Activated T-cell treated with anti-CD3 and anti-CD28 coated beads for 24 hours (primary cell): ENCODE measurements around the gene PPM1M.
A peak's percentile ranks its signal among the peaks of the same experiment; 100 is the strongest.
"Not testable (repeated sequence)": the region's sequence is repeated elsewhere in the genome, so short reads cannot be mapped to it uniquely, and the experiment has no call there.

Experiments
- DNase-seq: peaks from one replicate; pipeline ENCODE4 v3.0.0-alpha.2; 2020; ENCODE audit warnings: low read depth

Gene PPM1M

DNA sequence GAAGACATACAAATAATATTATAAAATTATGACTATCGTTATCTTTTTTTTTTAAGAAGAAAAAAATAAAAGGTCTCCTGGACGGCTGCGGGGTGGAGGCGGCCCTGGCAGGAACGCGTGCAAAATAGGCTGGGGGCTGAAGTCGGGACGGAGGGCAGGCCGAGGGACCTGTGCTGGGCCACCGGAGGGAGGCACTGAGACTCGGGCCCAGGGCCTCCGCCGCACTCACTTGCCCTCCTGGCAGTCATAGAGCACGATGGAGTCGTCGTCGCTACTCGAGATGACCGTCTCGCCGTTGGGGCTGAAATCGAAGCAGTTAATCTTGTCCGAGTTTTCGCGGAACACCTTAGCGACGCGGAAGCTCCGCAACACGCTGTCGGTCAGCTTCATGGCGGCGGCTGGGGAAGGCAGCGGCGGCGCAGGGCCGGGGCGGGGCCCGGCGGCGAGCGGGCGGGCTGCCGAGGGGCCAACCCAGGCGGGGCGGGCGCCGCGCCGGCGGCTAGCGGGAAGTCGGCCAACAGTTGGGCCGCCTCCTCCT lies 32.5 kb downstream of the PPM1M start:
- no peak for DNase-seq

GRCh38 chr3:52278510-52279069 lies 33.0 kb downstream of the PPM1M start, which contains the start of gene WDR82:
TSS of gene WDR82 (minus strand) at chr3:52278649. CDS start at chr3:52278361, 288 bp downstream.
- peak; percentile 97 for DNase-seq

GRCh38 chr3:52279596-52279995 lies 34.0 kb downstream of the PPM1M start:
- no peak for DNase-seq

- no peak for DNase-seq
Measured at GRCh38 chr3:52280050-52280461, 34.5 kb downstream of the PPM1M start.

- no peak for DNase-seq
Measured at GRCh38 chr3:52281981-52282801, 36.6 kb downstream of the PPM1M start.

- no peak for DNase-seq
Measured at GRCh38 chr3:52283306-52283705, 37.7 kb downstream of the PPM1M start.

DNA sequence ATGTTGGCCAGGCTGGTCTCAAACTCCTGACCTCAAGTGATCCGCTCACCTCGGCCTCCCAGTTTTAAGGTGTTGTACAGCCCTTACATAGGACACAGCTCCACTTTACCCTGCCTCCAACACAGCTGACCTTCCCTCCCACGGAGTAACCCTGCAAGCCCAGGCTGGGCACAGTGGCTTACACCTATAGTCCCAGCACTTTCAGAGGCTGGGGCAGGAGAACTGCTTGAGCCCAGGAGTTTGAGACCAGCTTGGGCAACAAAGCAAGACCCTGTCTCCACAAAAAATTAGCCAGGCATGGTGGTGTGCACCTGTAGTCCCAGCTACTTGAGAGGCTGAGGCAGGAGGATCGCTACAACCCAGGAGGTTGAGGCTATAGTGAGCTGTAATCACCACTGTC lies 38.5 kb downstream of the PPM1M start:
- DNase-seq, result not testable (repeated sequence)

GRCh38 chr3:52286777-52287110 lies 41.2 kb downstream of the PPM1M start:
- DNase-seq, result no peak

- no peak for DNase-seq
Measured at GRCh38 chr3:52288674-52289073, 43.1 kb downstream of the PPM1M start.

- no peak for DNase-seq
Measured at GRCh38 chr3:52289338-52289746, 43.8 kb downstream of the PPM1M start.

GRCh38 chr3:52289747-52290595 lies 44.4 kb downstream of the PPM1M start:
- no peak for DNase-seq

- no peak for DNase-seq
Measured at GRCh38 chr3:52290596-52291507, 45.3 kb downstream of the PPM1M start.

DNA sequence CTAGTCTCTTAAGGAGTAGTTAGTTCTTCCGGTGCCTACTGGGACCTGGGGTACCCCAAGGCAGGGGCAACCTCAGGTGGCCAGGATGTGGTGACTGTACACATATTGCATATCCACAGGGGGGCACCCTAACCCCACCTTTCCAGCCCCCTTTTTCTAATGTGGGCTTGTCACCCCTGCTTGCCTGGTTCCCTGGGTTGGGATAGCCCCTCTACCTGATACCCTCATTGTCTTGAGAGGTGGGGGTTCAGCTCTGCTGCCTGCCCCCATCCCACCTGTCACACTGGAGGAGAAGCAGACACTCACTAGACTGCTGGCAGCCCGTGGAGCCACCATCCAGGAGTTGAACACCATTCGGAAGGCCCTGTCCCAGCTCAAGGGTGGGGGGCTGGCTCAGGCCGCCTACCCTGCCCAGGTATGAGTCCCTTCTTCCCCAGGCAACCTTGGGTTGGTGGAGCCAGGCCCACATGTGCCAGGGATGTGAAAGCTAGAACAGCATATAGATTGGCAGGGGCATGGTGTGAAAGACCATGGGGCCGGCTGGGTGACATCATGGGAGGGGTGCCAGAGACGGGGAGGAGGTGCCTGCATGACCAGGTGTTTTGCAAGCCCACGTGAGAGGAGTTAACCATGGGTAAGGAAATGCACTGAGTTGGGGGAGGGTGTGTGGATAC lies 46.1 kb downstream of the PPM1M start:
- DNase-seq, result no peak

- no peak for DNase-seq
Measured at GRCh38 chr3:52292247-52293065, 46.9 kb downstream of the PPM1M start.

- no peak for DNase-seq
Measured at GRCh38 chr3:52293491-52294319, 48.1 kb downstream of the PPM1M start.

- no peak for DNase-seq
Measured at GRCh38 chr3:52294320-52295150, 49.0 kb downstream of the PPM1M start.

GRCh38 chr3:52295671-52296208 lies 50.2 kb downstream of the PPM1M start:
- DNase-seq, result no peak
